ENCODE results near the gene TOPBP1. TPM values are rescaled to one million over a fixed set of nuclear protein-coding genes. Genes with fewer than 3 reads are reported as not detected.

Gene TOPBP1
- total and polyA plus RNA-seq, 2 donors (not counting 3 experiments of a cell fraction or from before 2014, with no cell fraction given) = 23.3 to 42.2 TPM

- Histone ChIP-seq H3K9ac (replicated peaks; ENCODE audit: extremely low read depth, insufficient read depth, low read length) (no peak overlapping the region), H3K9me1 (replicated peaks; ENCODE audit: control insufficient read depth, extremely low read depth, insufficient read depth, low read length) (no peaks in the 10 kb centered on the region), H3K4me1 (ENCODE audit: control insufficient read depth, extremely low read depth, insufficient read depth, low read length) (no peaks in the 10 kb centered on the region), H3K79me2 (ENCODE audit: control insufficient read depth, insufficient read depth, low read length) (no peaks in the 10 kb centered on the region), H3K36me3 (ENCODE audit: control insufficient read depth in 2 of 2, extremely low read depth in 1 of 2, insufficient read depth in 2 of 2, low read length in 2 of 2) (no peaks in the 10 kb centered on the region), H3K27ac (ENCODE audit: insufficient read depth, low read depth, low read length) (no peak overlapping the region), H4K20me1 (replicated peaks; ENCODE audit: control insufficient read depth, extremely low read depth, insufficient read depth, low read length) (no peaks in the 10 kb centered on the region), H2AFZ (ENCODE audit: low read depth, low read length) (no peak overlapping the region), H3K9me3 (replicated peaks; ENCODE audit: control insufficient read depth, insufficient read depth, low read length) (no peaks in the 10 kb centered on the region), H3K4me2 (ENCODE audit: insufficient read depth, low read length) (no peak overlapping the region), H3K4me3 (replicated peaks in 1 of 3; ENCODE audit: insufficient read depth in 1 of 3, low read depth in 1 of 3, low read length in 3 of 3) (no peak overlapping the region), H3K27me3 (ENCODE audit: control insufficient read depth in 2 of 2, insufficient read depth in 2 of 2, low read length in 2 of 2) (peaks cover 2% of the 10 kb centered on the region in 2 experiments)
- intact Hi-C loops (cut with micrococcal nuclease) = no loop called here
- dilution Hi-C loops (cut with MboI; ENCODE audit: extremely low pct_ligation_motif_present, low sequenced_read_pairs) = no loop called here
- BruUV-seq (replicated peaks) = no TSS peak
- CTCF ChIA-PET = interaction anchor here (1.1 kb wide), 1 partner anchor 31 kb away, joined by 6 read pairs; no protein-coding TSS in a partner anchor
- FAIRE-seq = no peak
- TF ChIP-seq GATA2 (IDR thresholded peaks at IDR 0.05; ENCODE audit: insufficient read depth, insufficient read length, low read depth, low read length) (no peak), POLR2AphosphoS5 (IDR thresholded peaks at IDR 0.05; ENCODE audit: insufficient read depth, low read depth, low read length) (no peak), EZH2 (IDR thresholded peaks at IDR 0.05; ENCODE audit: borderline replicate concordance, low read depth, low read length, severe bottlenecking) (no peak), CTCF (IDR thresholded peaks at IDR 0.05; ENCODE audit: extremely low read depth in 1 of 2, insufficient read depth in 1 of 2, low read depth in 1 of 2, low read length in 2 of 2) (no peak), FOS (IDR thresholded peaks at IDR 0.05; ENCODE audit: borderline replicate concordance, insufficient read depth, low read length) (no peak), MYC (IDR thresholded peaks at IDR 0.05; ENCODE audit: low read depth, low read length) (no peak)
- POLR2A ChIA-PET = no interaction called here
- DNase-seq (ENCODE audit: low read depth, low spot score) = no peak
Observed at GRCh38 chr3:133693821-133694220, 32.1 kb upstream of the TOPBP1 start.
